MG63 (cell line): ENCODE results near the gene POLR3GL. TPM values are rescaled to one million over a fixed set of nuclear protein-coding genes. Genes with fewer than 3 reads are reported as not detected.
"Not testable (repeated sequence)": the region's sequence is repeated elsewhere in the genome, so short reads cannot be mapped to it uniquely, and the experiment has no call there.

ENCODE experiments used
- DNase-seq: peaks from one replicate; pipeline ENCODE4 v3.0.0-alpha.2; 2020
- H3K27me3 ChIP-seq: fragments of 250-450 bp; sonication (Bioruptor Pico); 2 replicates; pipeline ENCODE4 v1.5.1; 2020; ENCODE audit warnings: mild to moderate bottlenecking, moderate library complexity
- H3K36me3 ChIP-seq: fragments of 250-450 bp; sonication (Bioruptor Pico); 2 replicates; pipeline ENCODE4 v1.5.1; 2020; ENCODE audit warnings: mild to moderate bottlenecking, moderate library complexity
- H3K4me3 ChIP-seq: fragments of 250-450 bp; sonication (Bioruptor Pico); 2 replicates; pipeline ENCODE4 v1.5.1; 2020; ENCODE audit warnings: mild to moderate bottlenecking, moderate library complexity
- H3K9me3 ChIP-seq: fragments of 250-450 bp; sonication (Bioruptor Pico); 2 replicates; pipeline ENCODE4 v1.5.1; 2020; ENCODE audit warnings: mild to moderate bottlenecking, moderate library complexity
- total RNA-seq: library from RNA; depleted of rRNA; stranded (reverse); fragments of >200 nt; shearing (Covaris generic); gene quantifications from 2 replicates; pipeline ENCODE4 v1.2.3, GENCODE V29; 2014; ENCODE audit warnings: low replicate concordance; rRNA removed

The POLR3GL gene
- total RNA-seq, 1 experiment from 2014 or later: 6.8 TPM

DNA sequence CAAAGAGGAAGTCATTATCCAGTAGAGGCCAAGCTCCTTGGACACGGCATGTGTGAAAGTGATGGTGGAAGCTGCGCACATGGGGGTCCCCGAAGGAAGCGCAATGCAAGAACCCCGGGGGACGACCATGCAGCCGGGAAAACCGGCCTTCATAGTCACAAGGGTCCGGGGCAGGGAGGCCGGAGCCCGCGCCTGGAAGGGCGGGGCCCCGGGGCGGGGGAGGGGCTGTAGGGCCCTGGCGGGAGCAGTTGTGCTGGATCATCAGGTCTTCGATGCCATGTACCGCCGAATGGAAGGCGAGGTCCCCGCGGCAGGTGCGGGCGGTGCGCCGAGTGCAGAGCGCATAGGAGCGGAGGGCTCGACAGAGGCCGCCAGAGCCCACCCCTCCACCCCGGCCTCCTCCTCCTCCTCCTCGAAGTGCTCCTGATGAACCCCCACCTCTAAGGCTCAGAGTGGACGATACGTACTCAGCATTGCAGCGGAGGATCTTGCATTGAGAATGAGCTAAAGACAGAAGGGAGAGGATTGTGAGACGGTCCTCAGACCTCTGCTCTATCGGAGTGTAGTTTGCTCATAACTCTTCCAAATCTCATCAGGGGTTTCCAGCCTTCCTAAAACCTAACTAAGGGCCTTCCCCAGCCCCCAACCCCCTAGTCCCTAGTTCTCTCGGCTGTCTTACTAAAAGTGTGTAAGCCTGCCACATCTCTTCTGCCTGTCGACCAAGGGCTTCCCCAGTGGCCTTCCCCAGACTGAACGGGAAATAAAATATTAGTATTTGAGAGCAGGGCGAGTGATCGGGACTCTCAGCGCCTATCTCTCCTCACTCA lies 55.0 kb downstream of the POLR3GL start:
- H3K9me3 ChIP-seq: no peaks in the 10 kb centered on the region
- peaks cover 8% of the 10 kb centered on the region; the same call in 1 of the 2 replicates for H3K27me3 ChIP-seq
- no peaks in the 10 kb centered on the region for H3K36me3 ChIP-seq
- H3K4me3 ChIP-seq: no peak overlapping the region
- DNase-seq: no peak

DNA sequence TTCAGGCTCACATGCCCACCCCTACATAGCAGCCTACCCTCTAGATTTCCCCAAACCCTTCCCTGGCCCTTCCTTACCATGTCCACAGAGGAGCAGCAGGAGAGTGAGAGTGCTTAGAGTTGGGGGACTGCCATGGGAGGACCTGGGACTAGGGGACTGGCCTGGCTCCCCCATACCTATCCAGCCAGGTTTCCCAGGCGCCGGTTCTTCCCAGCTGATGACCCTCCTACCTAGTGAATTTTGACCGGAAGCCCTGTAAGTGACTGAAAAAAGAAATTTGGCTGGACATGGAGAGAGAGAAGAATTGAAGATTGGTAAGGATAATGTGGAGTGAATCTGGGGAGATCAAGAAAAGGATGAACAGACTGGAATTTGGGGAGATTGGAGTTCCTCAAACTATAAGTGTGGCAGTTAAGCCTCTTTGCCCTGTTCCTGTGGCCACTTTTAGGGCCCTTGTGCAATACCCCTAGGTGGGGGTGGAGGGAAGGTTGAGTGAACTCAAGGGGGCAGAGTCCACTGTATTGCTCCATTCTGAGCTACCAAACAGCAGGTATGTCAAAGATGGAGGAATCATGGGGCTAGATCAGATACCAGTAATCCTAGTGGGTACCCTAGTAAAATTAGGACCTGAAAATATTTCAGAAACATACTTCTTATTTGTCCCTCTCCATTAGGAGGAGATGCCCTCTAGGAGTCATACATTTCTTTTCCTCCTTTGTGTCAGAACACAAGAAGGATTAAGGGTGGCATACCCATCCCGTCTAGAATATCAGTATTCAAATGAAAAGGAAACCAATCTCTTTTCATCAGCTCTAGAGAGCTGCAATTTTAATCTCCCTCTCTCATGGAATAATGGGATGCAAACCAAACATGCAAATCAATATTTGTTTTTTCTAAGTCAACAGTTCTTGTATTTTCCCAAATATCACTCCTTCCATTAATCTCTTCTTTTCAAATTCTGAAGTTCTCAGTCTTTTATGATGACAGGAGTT lies 55.9 kb downstream of the POLR3GL start:
- Histone ChIP-seq H3K36me3 (no peaks in the 10 kb centered on the region), H3K4me3 (no peak overlapping the region), H3K27me3 (peaks cover 8% of the 10 kb centered on the region; the same call in 1 of the 2 replicates), H3K9me3 (no peaks in the 10 kb centered on the region)
- no peak for DNase-seq

DNA sequence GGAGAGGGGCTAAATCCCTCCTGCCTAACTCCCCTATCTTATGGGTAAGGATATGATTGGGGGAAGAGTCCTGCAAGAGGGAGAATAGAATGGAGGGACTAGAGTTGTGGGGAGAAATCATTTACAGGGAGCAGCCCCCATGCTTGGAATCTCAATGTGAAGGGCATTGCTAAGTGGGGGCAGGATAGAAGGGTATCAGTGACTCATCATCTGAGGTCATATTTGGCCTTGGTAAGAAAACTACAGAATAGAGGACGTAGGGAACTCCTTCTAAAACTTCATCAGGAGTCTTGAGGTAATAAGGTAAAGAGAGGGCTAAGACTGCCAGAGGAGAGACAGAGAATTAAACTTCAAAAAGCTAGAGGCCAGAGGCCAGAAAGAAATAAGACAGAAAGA lies 56.6 kb downstream of the POLR3GL start:
- H3K36me3 ChIP-seq: no peaks in the 10 kb centered on the region

DNA sequence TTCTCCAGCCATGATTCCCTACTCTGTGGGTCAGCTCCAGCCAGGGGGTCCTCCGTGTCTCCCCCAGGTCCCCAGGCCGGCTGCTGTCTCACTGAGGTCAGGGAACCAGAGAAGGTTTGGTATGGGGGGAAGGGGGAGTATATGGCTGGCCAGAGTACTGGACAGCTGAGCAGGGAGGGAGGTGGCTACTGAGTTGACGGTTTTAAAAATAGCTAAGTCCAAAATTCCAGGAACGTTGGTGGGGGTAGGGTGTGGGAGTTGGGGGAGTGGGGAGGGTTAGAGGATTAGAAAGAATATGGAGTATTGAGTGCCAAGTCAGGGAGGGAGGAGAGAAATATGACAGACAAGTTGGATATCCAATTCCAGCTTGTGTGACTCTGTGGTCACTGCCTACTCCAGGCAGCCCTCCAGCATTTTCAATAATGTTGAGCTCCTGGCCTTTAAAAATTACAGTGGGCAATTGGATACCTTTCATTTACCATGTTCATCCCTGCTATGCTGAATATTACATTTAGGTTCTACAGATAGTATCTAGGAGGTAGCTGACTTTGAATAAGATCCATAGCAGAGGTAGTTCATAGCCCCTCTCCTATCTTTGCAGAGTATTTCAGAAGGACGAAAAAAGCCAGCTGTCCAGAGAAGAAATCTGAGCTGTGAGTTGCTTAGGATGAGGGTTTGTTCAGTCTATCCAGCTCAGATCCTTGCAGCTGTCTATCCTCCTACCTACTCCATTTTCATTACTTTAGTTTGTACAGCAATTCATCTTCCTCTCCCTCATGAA lies 57.3 kb downstream of the POLR3GL start, which contains the start of gene HJV:
Gene HJV, minus strand, starts transcription at position 114 of the 781 bp plus-strand sequence. CDS start 1,504 bp downstream, outside the sequence.
- no peak for DNase-seq
- Histone ChIP-seq H3K27me3 (peaks cover 8% of the 10 kb centered on the region; the same call in 1 of the 2 replicates), H3K36me3 (no peaks in the 10 kb centered on the region), H3K4me3 (no peak within 1 kb of the TSS), H3K9me3 (no peaks in the 10 kb centered on the region)

More for the DNA sequence above, 56.6 kb downstream of the POLR3GL start:
- no peak overlapping the region for H3K4me3 ChIP-seq
- DNase-seq: no peak
- no peaks in the 10 kb centered on the region for H3K9me3 ChIP-seq
- H3K27me3 ChIP-seq: peaks cover 8% of the 10 kb centered on the region; the same call in 1 of the 2 replicates

DNA sequence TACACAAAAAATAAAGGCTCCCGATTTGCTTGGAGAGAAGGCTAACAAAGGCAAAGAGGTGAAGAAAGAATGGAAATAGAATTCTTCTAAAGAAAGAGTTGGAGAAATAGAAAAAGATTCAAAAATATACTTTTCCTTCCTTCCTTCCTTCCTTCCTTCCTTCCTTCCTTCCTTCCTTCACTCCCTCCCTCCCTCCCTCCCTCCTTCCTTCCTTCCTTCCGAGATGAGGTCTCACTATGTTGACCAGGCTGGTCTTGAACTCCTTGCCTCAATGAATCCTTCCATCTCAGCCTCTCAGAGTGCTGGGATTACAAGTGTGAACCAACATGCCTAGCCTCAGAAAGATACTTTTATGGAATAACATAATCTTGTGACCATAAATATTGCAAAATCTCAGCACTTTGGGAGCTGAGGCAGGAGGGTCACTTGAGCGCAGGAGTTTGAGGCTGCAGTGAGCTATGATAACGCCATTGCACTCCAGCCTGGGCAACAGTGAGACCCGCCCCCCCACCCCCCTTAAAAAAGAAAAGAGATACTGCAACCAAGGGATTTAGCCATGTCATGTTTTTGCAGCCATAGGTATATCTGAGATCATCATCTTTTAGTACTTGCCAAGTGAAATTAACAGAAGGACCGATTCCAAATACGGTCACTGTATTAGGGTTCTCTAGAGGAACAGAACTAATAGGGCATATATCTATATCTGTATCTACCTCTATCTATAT lies 58.1 kb downstream of the POLR3GL start:
- DNase-seq: no peak
- Histone ChIP-seq H3K27me3 (peaks cover 8% of the 10 kb centered on the region; the same call in 1 of the 2 replicates), H3K9me3 (no peaks in the 10 kb centered on the region), H3K4me3 (no peak overlapping the region), H3K36me3 (no peaks in the 10 kb centered on the region)

DNA sequence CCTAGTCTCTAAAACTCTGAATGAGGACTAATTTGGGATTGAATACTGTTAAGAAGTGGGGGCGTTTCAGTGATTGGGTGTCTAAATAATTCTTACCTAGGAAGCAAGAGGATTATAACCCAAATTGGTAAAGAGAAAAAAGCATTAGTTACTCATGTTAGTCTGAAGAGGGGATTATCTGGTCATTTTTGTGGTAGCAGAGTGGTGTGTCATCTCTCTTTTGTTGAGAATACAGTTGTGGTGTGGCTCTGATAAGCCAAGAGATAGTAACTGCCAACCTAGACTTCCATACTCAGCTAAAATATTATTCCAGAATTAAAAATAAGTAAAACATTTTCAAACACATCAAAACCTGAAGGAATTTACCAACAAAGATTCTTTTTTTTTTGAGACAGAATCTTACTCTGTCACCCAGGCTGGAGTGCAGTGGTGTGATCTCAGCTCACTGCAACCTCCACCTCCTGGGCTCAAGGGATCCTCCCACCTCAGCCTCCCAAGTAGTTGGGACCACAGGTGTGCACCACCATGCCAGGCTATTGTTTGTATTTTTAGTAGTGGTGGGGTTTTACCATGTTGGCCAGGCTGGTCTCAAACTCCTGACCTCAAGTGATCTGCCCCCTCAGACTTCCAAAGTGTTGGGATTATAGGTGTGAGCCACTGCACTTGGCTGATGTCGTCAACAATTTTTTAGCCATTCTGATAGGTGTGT lies 61.5 kb downstream of the POLR3GL start:
- H3K9me3 ChIP-seq, DNase-seq, H3K4me3 ChIP-seq, H3K27me3 ChIP-seq, H3K36me3 ChIP-seq: not testable (repeated sequence)

DNA sequence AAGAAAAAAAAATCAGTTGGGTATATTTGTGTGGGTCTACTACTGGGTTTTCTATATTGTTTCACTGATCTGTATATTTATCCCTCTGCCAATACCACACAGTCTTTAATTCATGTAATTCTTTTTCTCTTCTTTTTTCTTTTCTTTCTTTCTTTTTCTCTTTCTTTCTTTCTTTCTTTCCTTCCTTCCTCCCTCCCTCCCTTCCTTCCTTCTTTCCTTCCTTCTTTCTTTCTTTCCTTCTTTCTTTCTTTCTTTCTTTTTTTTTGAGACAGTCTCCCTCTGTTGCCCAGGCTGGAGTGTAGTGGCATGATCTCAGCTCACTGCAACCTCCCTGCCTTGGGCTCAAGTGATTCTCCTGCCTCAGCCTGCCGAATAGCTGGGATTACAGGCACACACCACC lies 62.2 kb downstream of the POLR3GL start:
- not testable (repeated sequence) for H3K4me3 ChIP-seq, H3K27me3 ChIP-seq, H3K36me3 ChIP-seq, DNase-seq, H3K9me3 ChIP-seq

Other genes starting within 250 kb of the POLR3GL start
- not detected in 2 replicates for gene CD160, start 245.2 kb upstream of the POLR3GL start, total RNA-seq
- gene RNF115, start 140.6 kb upstream of the POLR3GL start, total RNA-seq: 8.4 and 11.3 TPM in 2 replicates
- gene POLR3C, start 140.5 kb upstream of the POLR3GL start, total RNA-seq: 30.9 and 34.8 TPM in 2 replicates
- gene NUDT17, start 119.1 kb upstream of the POLR3GL start, total RNA-seq: 0.59 TPM in 2 replicates
- 5.6 and 11.0 TPM in 2 replicates for gene PIAS3, start 105.6 kb upstream of the POLR3GL start, total RNA-seq
- gene ANKRD35, start 78.8 kb upstream of the POLR3GL start, total RNA-seq: not detected in 2 replicates
- gene ITGA10, start 54.6 kb upstream of the POLR3GL start, total RNA-seq: 0.10 and 0.20 TPM in 2 replicates
- 19.3 and 20.6 TPM in 2 replicates for gene PEX11B, start 46.0 kb upstream of the POLR3GL start, total RNA-seq
- 52.3 and 69.3 TPM in 2 replicates for gene RBM8A, start 37.2 kb upstream of the POLR3GL start, total RNA-seq
- gene LIX1L, start 6.7 kb upstream of the POLR3GL start, total RNA-seq: 30.0 and 38.9 TPM in 2 replicates
- gene ANKRD34A, start 115 bp upstream of the POLR3GL start, total RNA-seq: 0.30 TPM in 1 of 2 replicates, not detected in the other
- 20.4 and 20.6 TPM in 2 replicates for gene TXNIP, start 31.9 kb downstream of the POLR3GL start, total RNA-seq
- gene HJV, start 57.0 kb downstream of the POLR3GL start, total RNA-seq: not detected in 2 replicates
- 0.49 and 0.69 TPM in 2 replicates for gene NBPF10, start 180.1 kb downstream of the POLR3GL start, total RNA-seq